Right lobe of liver (tissue), 4 donors: ENCODE measurements around the gene ERICH3.

Experiments
- CTCF ChIP-seq, 4 donors: fragments of 200-600 bp in 3 of 4; fragments of 450-650 bp in 1 of 4; IDR thresholded peaks; one replicate each; pipeline versions ENCODE4 v1.5.1 to v1.8.0; 2016 to 2022; ENCODE audit warnings: antibody characterized with exemption in 4 of 4, mild to moderate bottlenecking in 2 of 4
- POLR2A ChIP-seq: fragments of 450-650 bp; IDR thresholded peaks from one replicate; pipeline ENCODE4 v1.6.1; 2017; ENCODE audit warnings: antibody characterized with exemption, mild to moderate bottlenecking
- donor health status: DM: no; HTN: no; CAD: no.
- donor health status: DM: no; HTN: no; CAD: no.
- donor health status: DM: no; HTN: yes; CAD: no.

DNA sequence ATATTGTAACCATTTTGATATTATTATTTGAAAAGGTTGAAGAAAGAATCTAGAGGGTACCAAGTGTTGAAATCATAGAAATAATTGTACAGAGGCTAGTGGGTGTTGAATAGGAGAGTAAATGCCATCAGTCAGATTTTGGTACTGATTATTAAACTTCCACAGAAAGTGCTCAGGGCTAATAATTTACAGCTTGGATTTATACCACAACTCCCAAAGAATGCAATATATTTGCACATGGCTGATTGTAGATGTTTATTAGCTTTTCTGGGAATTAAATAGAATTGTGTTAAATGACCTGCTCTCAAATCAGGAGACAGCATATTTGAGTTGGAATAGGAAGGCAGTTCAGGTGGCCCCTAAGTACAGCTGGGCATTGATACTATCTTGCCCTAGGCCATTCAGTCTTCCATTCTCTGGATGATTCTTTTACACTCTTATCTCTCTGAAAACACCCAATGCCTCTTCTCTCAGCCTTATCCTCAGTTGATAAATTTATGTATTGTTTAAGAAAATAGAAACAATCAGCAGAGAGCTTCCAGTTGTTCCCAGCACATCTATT is 63.7 kb downstream of the ERICH3 start:
- no peak for TF ChIP-seq CTCF (IDR thresholded peaks at IDR 0.05)
- TF ChIP-seq POLR2A = no peak
